Neural cell (in vitro differentiated cells): ENCODE data around the gene NT5DC4. TPM values are rescaled to one million over a fixed set of nuclear protein-coding genes. Genes with fewer than 3 reads are reported as not detected.

Experiments used
- H2AFZ ChIP-seq: fragments of 200-600, 300-800 bp; sonication (generic), shearing (Covaris generic); 2 replicates; pipeline ENCODE4 v1.6.0; 2014; ENCODE audit warnings: low read depth, mild to moderate bottlenecking, antibody characterized with exemption, low read length, moderate library complexity
- H3F3A ChIP-seq: fragments of 200-600 bp; shearing (Covaris generic); 2 replicates; pipeline ENCODE4 v1.6.1; 2016; ENCODE audit warnings: mild to moderate bottlenecking, moderate library complexity, mixed read lengths, antibody characterized with exemption, low read length; ENCODE audit not compliant: insufficient read depth, poor library complexity, severe bottlenecking
- H3K27ac ChIP-seq: fragments of 200-600, 300-800 bp; sonication (generic), shearing (Covaris generic); 2 replicates; pipeline ENCODE4 v1.5.1; 2014; ENCODE audit warnings: mild to moderate bottlenecking, low read length, moderate library complexity
- H3K27me3 ChIP-seq: fragments of 300-800, 200-600 bp; sonication (generic), shearing (Covaris generic); 2 replicates; pipeline ENCODE4 v1.6.0; 2014; ENCODE audit warnings: mild to moderate bottlenecking, low read depth, low read length, moderate library complexity; ENCODE audit not compliant: insufficient read depth
- H3K36me3 ChIP-seq: fragments of 300-800, 200-600 bp; sonication (generic), shearing (Covaris generic); 2 replicates; pipeline ENCODE4 v1.5.1; 2014; ENCODE audit warnings: mild to moderate bottlenecking, antibody characterized with exemption, low read length, moderate library complexity; ENCODE audit not compliant: insufficient read depth
- H3K4me2 ChIP-seq: fragments of 300-800, 200-600 bp; sonication (generic), shearing (Covaris generic); 2 replicates; pipeline ENCODE4 v1.6.0; 2014; ENCODE audit warnings: mild to moderate bottlenecking, low read length
- H3K4me3 ChIP-seq: fragments of 300-800, 200-600 bp; sonication (generic), shearing (Covaris generic); 2 replicates; pipeline ENCODE4 v1.5.1; 2014; ENCODE audit warnings: mild to moderate bottlenecking, low read length, moderate library complexity
- H3K79me2 ChIP-seq: fragments of 200-600 bp; shearing (Covaris generic); replicated peaks from 2 replicates; pipeline ENCODE4 v1.6.0; 2014; ENCODE audit warnings: mild to moderate bottlenecking, low read length, moderate library complexity; ENCODE audit not compliant: insufficient read depth
- H3K9ac ChIP-seq: fragments of 300-800, 200-600 bp; sonication (generic), shearing (Covaris generic); 2 replicates; pipeline ENCODE4 v1.6.1; 2016; ENCODE audit warnings: mild to moderate bottlenecking, low read length, mixed read lengths
- H3K9me2 ChIP-seq: fragments of 200-600 bp; shearing (Covaris generic); 2 replicates; pipeline ENCODE4 v1.6.1; 2016; ENCODE audit warnings: mild to moderate bottlenecking, low read length, mixed read lengths; ENCODE audit not compliant: insufficient read depth
- H3K9me3 ChIP-seq: fragments of 200-600, 300-800 bp; sonication (generic), shearing (Covaris generic); 2 replicates; pipeline ENCODE4 v1.6.1; 2016; ENCODE audit warnings: mild to moderate bottlenecking, mixed run types, low read length, moderate library complexity, mixed read lengths
- H4K20me1 ChIP-seq: fragments of 200-600 bp; shearing (Covaris generic); 2 replicates; pipeline ENCODE4 v1.6.1; 2016; ENCODE audit warnings: mild to moderate bottlenecking, mixed run types; ENCODE audit not compliant: insufficient read depth
- EP300 ChIP-seq: fragments of 450-650 bp; conservative IDR thresholded peaks from 2 replicates; pipeline ENCODE4 v1.6.1; 2014; ENCODE audit warnings: antibody characterized with exemption, mild to moderate bottlenecking, moderate library complexity; ENCODE audit not compliant: poor library complexity, severe bottlenecking
- EZH2 ChIP-seq: fragments of 200-600, 300-800 bp; shearing (Covaris generic), sonication (generic); IDR thresholded peaks from 2 replicates; pipeline ENCODE4 v1.6.1; 2014; ENCODE audit warnings: antibody characterized with exemption, low read length, borderline replicate concordance, mild to moderate bottlenecking; ENCODE audit not compliant: insufficient read depth, poor library complexity, severe bottlenecking
- MXI1 ChIP-seq: fragments of 450-650 bp; conservative IDR thresholded peaks from 2 replicates; pipeline ENCODE4 v1.6.1; 2014; ENCODE audit warnings: antibody characterized with exemption, mild to moderate bottlenecking; ENCODE audit not compliant: poor library complexity, severe bottlenecking
- POLR2AphosphoS5 ChIP-seq: IDR thresholded peaks from 2 replicates; pipeline ENCODE4 v1.6.1; 2012
- RAD21 ChIP-seq: fragments of 450-650 bp; conservative IDR thresholded peaks from 2 replicates; pipeline ENCODE4 v1.6.1; 2014; ENCODE audit warnings: antibody characterized with exemption, mild to moderate bottlenecking, moderate library complexity
- SMC3 ChIP-seq: fragments of 450-650 bp; conservative IDR thresholded peaks from 2 replicates; pipeline ENCODE4 v1.6.1; 2014; ENCODE audit warnings: antibody characterized with exemption, mild to moderate bottlenecking, moderate library complexity; ENCODE audit not compliant: poor library complexity
- TAF1 ChIP-seq: IDR thresholded peaks from 2 replicates; pipeline ENCODE4 v1.6.1; 2012; ENCODE audit warnings: low read depth
- polyA plus RNA-seq: library from polyadenylated mRNA; depleted of rRNA; stranded (reverse); fragments of >200 nt; gene quantifications from 2 replicates; pipeline ENCODE4 v1.2.3, GENCODE V29; 2014
- TF ChIP-seq, protein P1 (sequence below): fragments of 450-650 bp; IDR thresholded peaks from 2 replicates; pipeline ENCODE4 v1.5.1; 2014; ENCODE audit warnings: antibody characterized with exemption, mild to moderate bottlenecking, moderate library complexity; ENCODE audit not compliant: poor library complexity, severe bottlenecking
- TF ChIP-seq, protein P2 (sequence below): IDR thresholded peaks from 2 replicates; pipeline ENCODE4 v1.6.1; 2012; ENCODE audit warnings: borderline replicate concordance

The NT5DC4 gene
- polyA plus RNA-seq, 1 donor from 2014 or later = not detected

DNA sequence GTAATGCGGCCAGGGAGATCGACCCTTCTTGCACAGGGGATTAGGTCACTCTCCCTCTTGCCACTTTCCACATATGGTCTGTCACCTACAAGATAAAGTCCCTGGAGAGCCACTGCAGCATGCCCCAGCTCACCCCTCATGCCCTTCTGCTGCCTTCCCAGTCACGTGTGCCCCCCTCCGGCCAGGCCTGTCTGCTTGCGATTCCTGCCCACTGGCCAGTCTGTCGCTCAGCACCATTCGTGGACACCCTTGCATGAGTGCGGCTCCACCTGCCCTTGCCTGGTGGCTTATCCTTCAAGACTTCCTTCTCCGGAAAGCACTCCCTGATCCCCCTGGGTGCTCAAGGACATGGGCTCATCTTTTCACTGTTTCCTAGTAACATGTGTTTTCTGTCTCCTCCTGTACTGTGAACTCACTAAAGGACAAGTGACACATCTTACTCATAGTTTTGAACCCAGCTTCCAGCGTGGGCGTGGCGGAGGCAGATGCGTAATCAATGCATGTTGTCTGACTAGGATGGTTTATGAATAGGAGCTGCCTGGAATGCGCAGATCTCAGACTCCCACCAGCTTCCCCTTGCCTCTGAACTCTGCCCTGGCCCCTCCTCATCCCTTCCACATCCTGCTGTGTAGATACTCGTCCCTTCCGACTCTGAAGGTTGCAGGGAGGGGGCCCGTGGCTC, 7.8 kb upstream of the NT5DC4 start:
- no peaks in the 10 kb centered on the region for H4K20me1 ChIP-seq
- no peak for TF ChIP-seq EP300
- no peak for TF ChIP-seq POLR2AphosphoS5
- TF ChIP-seq, protein P1, sequence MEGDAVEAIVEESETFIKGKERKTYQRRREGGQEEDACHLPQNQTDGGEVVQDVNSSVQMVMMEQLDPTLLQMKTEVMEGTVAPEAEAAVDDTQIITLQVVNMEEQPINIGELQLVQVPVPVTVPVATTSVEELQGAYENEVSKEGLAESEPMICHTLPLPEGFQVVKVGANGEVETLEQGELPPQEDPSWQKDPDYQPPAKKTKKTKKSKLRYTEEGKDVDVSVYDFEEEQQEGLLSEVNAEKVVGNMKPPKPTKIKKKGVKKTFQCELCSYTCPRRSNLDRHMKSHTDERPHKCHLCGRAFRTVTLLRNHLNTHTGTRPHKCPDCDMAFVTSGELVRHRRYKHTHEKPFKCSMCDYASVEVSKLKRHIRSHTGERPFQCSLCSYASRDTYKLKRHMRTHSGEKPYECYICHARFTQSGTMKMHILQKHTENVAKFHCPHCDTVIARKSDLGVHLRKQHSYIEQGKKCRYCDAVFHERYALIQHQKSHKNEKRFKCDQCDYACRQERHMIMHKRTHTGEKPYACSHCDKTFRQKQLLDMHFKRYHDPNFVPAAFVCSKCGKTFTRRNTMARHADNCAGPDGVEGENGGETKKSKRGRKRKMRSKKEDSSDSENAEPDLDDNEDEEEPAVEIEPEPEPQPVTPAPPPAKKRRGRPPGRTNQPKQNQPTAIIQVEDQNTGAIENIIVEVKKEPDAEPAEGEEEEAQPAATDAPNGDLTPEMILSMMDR = no peak
- no peak for TF ChIP-seq RAD21
- TF ChIP-seq, protein P2, sequence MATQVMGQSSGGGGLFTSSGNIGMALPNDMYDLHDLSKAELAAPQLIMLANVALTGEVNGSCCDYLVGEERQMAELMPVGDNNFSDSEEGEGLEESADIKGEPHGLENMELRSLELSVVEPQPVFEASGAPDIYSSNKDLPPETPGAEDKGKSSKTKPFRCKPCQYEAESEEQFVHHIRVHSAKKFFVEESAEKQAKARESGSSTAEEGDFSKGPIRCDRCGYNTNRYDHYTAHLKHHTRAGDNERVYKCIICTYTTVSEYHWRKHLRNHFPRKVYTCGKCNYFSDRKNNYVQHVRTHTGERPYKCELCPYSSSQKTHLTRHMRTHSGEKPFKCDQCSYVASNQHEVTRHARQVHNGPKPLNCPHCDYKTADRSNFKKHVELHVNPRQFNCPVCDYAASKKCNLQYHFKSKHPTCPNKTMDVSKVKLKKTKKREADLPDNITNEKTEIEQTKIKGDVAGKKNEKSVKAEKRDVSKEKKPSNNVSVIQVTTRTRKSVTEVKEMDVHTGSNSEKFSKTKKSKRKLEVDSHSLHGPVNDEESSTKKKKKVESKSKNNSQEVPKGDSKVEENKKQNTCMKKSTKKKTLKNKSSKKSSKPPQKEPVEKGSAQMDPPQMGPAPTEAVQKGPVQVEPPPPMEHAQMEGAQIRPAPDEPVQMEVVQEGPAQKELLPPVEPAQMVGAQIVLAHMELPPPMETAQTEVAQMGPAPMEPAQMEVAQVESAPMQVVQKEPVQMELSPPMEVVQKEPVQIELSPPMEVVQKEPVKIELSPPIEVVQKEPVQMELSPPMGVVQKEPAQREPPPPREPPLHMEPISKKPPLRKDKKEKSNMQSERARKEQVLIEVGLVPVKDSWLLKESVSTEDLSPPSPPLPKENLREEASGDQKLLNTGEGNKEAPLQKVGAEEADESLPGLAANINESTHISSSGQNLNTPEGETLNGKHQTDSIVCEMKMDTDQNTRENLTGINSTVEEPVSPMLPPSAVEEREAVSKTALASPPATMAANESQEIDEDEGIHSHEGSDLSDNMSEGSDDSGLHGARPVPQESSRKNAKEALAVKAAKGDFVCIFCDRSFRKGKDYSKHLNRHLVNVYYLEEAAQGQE = no peak
- no peak for TF ChIP-seq SMC3
- TF ChIP-seq MXI1 = no peak
- no peak for TF ChIP-seq EZH2
- TF ChIP-seq TAF1 = no peak
- H2AFZ ChIP-seq = no peak overlapping the region
- H3K27ac ChIP-seq = no peak overlapping the region
- no peak overlapping the region for H3K4me3 ChIP-seq
- no peaks in the 10 kb centered on the region for H3K79me2 ChIP-seq
- H3K9ac ChIP-seq = no peak overlapping the region
- no peaks in the 10 kb centered on the region for H3K36me3 ChIP-seq
- no peaks in the 10 kb centered on the region for H3K9me2 ChIP-seq
- no peaks in the 10 kb centered on the region for H3F3A ChIP-seq
- no peaks in the 10 kb centered on the region for H3K27me3 ChIP-seq
- no peaks in the 10 kb centered on the region for H3K9me3 ChIP-seq
- H3K4me2 ChIP-seq = no peak overlapping the region

DNA sequence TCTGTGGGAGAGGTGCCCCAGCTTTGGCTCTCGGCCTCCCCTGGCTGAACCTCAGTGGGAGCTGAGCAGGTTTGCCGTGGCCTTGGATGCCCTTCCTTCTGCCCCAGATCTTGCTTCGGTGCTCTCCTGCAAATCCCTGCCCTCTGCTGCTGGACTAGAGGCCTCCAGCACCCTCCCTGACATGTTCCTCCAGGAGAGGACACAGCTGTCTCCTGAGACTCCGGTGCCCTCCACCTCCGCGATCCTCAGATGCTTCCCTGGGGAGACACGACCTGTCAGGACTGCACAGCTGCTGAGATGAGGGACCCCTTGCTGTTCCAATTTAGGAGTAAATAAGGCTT, 7.3 kb upstream of the NT5DC4 start:
- H3K36me3 ChIP-seq = no peaks in the 10 kb centered on the region
- no peaks in the 10 kb centered on the region for H3F3A ChIP-seq
- no peak overlapping the region for H3K4me2 ChIP-seq
- H3K27me3 ChIP-seq = no peaks in the 10 kb centered on the region
- H3K9me2 ChIP-seq = no peaks in the 10 kb centered on the region
- TF ChIP-seq EZH2 (no peak), TAF1 (no peak), RAD21 (no peak), EP300 (no peak), POLR2AphosphoS5 (no peak), SMC3 (no peak), MXI1 (no peak)
- TF ChIP-seq, protein P2 = no peak
- TF ChIP-seq, protein P1 = no peak
- H3K27ac ChIP-seq = no peak overlapping the region
- no peak overlapping the region for H3K9ac ChIP-seq
- no peak overlapping the region for H3K4me3 ChIP-seq
- no peaks in the 10 kb centered on the region for H3K9me3 ChIP-seq
- H2AFZ ChIP-seq = no peak overlapping the region
- H3K79me2 ChIP-seq = no peaks in the 10 kb centered on the region
- no peaks in the 10 kb centered on the region for H4K20me1 ChIP-seq
